ENCODE measurements around the gene C14orf93. TPM values are rescaled to one million over a fixed set of nuclear protein-coding genes. Genes with fewer than 3 reads are reported as not detected.
A peak's percentile ranks its signal among the peaks of the same experiment; 100 is the strongest.

The C14orf93 gene
- total and polyA plus RNA-seq, 9 of the 15 experiments (the other 6 are each of a cell fraction or from before 2014, with no cell fraction given) = 2.2 to 22.4 (median 16.1) TPM

DNA sequence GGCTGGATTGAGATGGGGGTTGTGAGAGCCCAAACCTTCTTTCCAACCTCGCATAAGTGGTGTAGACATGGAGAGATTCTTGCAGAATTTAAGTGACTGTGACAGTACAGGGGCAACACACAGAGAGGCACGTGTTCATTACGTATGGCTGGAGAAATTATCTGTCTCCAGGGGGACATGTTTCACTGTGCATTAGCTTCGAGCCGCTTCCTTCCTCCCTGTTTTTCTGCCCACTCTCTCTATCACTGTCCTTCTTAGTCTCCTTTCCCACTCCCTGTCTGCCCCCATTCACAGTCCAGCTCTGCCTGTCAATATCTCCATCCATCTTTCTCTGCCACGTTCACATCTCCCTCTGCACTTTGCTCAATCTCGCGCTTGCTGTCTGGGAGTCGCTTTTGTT lies 11.5 kb upstream of the C14orf93 start (continued):
- TF ChIP-seq, protein P1, sequence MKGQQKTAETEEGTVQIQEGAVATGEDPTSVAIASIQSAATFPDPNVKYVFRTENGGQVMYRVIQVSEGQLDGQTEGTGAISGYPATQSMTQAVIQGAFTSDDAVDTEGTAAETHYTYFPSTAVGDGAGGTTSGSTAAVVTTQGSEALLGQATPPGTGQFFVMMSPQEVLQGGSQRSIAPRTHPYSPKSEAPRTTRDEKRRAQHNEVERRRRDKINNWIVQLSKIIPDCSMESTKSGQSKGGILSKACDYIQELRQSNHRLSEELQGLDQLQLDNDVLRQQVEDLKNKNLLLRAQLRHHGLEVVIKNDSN (CRISPR knock-in tag; IDR thresholded peaks at IDR 0.05) = peak; percentile 49
- TF ChIP-seq YY1 (IDR thresholded peaks at IDR 0.05; ENCODE audit: borderline replicate concordance in 1 of 3, control insufficient read depth in 1 of 3, extremely low read depth in 1 of 3, insufficient read depth in 3 of 3, insufficient read length in 1 of 3, insufficient replicate concordance in 2 of 3, low read depth in 1 of 3, low read length in 2 of 3) (peak in 1 of 3 experiments; percentile 14), CREM (IDR thresholded peaks at IDR 0.05; ENCODE audit: low read depth) (peak; percentile 32; the same call in 1 of the 2 replicates), NONO (IDR thresholded peaks at IDR 0.05; ENCODE audit: low read depth in 2 of 2, low read length in 1 of 2) (no peak), HDAC1 (IDR thresholded peaks at IDR 0.05) (peak in 1 of 2 experiments; percentile 39; a peak in 1 of 4 replicates), KDM1A (IDR thresholded peaks at IDR 0.05) (peak in 1 of 2 experiments; percentile 16; a peak in 1 of 4 replicates), CREB1 (IDR thresholded peaks at IDR 0.05) (no peak), CREB1 (CRISPR knock-in tag; IDR thresholded peaks at IDR 0.05) (no peak)
- TF ChIP-seq, protein P2, sequence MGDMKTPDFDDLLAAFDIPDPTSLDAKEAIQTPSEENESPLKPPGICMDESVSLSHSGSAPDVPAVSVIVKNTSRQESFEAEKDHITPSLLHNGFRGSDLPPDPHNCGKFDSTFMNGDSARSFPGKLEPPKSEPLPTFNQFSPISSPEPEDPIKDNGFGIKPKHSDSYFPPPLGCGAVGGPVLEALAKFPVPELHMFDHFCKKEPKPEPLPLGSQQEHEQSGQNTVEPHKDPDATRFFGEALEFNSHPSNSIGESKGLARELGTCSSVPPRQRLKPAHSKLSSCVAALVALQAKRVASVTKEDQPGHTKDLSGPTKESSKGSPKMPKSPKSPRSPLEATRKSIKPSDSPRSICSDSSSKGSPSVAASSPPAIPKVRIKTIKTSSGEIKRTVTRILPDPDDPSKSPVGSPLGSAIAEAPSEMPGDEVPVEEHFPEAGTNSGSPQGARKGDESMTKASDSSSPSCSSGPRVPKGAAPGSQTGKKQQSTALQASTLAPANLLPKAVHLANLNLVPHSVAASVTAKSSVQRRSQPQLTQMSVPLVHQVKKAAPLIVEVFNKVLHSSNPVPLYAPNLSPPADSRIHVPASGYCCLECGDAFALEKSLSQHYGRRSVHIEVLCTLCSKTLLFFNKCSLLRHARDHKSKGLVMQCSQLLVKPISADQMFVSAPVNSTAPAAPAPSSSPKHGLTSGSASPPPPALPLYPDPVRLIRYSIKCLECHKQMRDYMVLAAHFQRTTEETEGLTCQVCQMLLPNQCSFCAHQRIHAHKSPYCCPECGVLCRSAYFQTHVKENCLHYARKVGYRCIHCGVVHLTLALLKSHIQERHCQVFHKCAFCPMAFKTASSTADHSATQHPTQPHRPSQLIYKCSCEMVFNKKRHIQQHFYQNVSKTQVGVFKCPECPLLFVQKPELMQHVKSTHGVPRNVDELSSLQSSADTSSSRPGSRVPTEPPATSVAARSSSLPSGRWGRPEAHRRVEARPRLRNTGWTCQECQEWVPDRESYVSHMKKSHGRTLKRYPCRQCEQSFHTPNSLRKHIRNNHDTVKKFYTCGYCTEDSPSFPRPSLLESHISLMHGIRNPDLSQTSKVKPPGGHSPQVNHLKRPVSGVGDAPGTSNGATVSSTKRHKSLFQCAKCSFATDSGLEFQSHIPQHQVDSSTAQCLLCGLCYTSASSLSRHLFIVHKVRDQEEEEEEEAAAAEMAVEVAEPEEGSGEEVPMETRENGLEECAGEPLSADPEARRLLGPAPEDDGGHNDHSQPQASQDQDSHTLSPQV (IDR thresholded peaks at IDR 0.05) = peak; percentile 47; the same call in 1 of the 2 replicates
